ENCODE measurements around the gene PRRX1.

PRRX1 gene

GRCh38 chr1:170716835-170717429 lies 53.0 kb downstream of the PRRX1 start (continued):
- TF ChIP-seq ZNF335 (tag by site-specific recombination; conservative IDR thresholded peaks at IDR 0.05) (no peak), GLI4 (tag by site-specific recombination; IDR thresholded peaks at IDR 0.05) (no peak), GLIS1 (tag by site-specific recombination; IDR thresholded peaks at IDR 0.05) (no peak), ZBTB20 (tag by site-specific recombination; IDR thresholded peaks at IDR 0.05) (no peak), ZFP37 (tag by site-specific recombination; IDR thresholded peaks at IDR 0.05) (no peak), ZNF175 (tag by site-specific recombination; IDR thresholded peaks at IDR 0.05) (no peak)

GRCh38 chr1:170720661-170721060 lies 56.7 kb downstream of the PRRX1 start:
- CTCF ChIA-PET = interaction anchor here (0.9 kb wide), 1 partner anchor 51 kb away, joined by 3 read pairs; no protein-coding TSS in a partner anchor
- TF ChIP-seq KLF10 (tag by site-specific recombination; IDR thresholded peaks at IDR 0.05) (no peak), ZNF394 (tag by site-specific recombination; IDR thresholded peaks at IDR 0.05; ENCODE audit: borderline replicate concordance) (no peak), PRDM6 (tag by site-specific recombination; IDR thresholded peaks at IDR 0.05) (no peak), KLF1 (tag by site-specific recombination; IDR thresholded peaks at IDR 0.05) (no peak), ZNF600 (tag by site-specific recombination; IDR thresholded peaks at IDR 0.05) (no peak), ZNF473 (tag by site-specific recombination; IDR thresholded peaks at IDR 0.05) (no peak)
- Histone ChIP-seq H3K4me3 (ENCODE audit: low read depth, low read length) (no peak overlapping the region), H3K27ac (ENCODE audit: extremely low read depth, low read depth, low read length) (no peak overlapping the region), H3K9me3 (ENCODE audit: control insufficient read depth, insufficient read depth, low read depth, low read length) (no peaks in the 10 kb centered on the region), H3K4me1 (ENCODE audit: control insufficient read depth, insufficient read depth, low read length) (no peaks in the 10 kb centered on the region), H3K36me3 (ENCODE audit: control insufficient read depth in 2 of 2, insufficient read depth in 1 of 2, low read length in 2 of 2) (no peaks in the 10 kb centered on the region)
- POLR2A ChIA-PET = no interaction called here

- Histone ChIP-seq H3K36me3 (ENCODE audit: control insufficient read depth in 2 of 2, insufficient read depth in 1 of 2, low read length in 2 of 2) (no peaks in the 10 kb centered on the region), H3K9me3 (ENCODE audit: control insufficient read depth, insufficient read depth, low read depth, low read length) (no peaks in the 10 kb centered on the region), H3K4me3 (ENCODE audit: low read depth, low read length) (no peak overlapping the region), H3K27ac (ENCODE audit: extremely low read depth, low read depth, low read length) (no peak overlapping the region), H3K4me1 (ENCODE audit: control insufficient read depth, insufficient read depth, low read length) (no peaks in the 10 kb centered on the region)
- no peak for TF ChIP-seq ZNF155 (tag by site-specific recombination; IDR thresholded peaks at IDR 0.05)
- ChIA-PET CTCF (no interaction called here), POLR2A (no interaction called here)
Measured at GRCh38 chr1:170721621-170722020, 57.7 kb downstream of the PRRX1 start.

GRCh38 chr1:170723518-170723917 lies 59.6 kb downstream of the PRRX1 start:
- Histone ChIP-seq H3K27ac (ENCODE audit: extremely low read depth, low read depth, low read length) (no peak overlapping the region), H3K4me3 (ENCODE audit: low read depth, low read length) (no peak overlapping the region), H3K4me1 (ENCODE audit: control insufficient read depth, insufficient read depth, low read length) (no peaks in the 10 kb centered on the region), H3K9me3 (ENCODE audit: control insufficient read depth, insufficient read depth, low read depth, low read length) (no peaks in the 10 kb centered on the region), H3K36me3 (ENCODE audit: control insufficient read depth in 2 of 2, insufficient read depth in 1 of 2, low read length in 2 of 2) (no peaks in the 10 kb centered on the region)
- ChIA-PET POLR2A (no interaction called here), CTCF (interaction anchor here (1.0 kb wide), 1 partner anchor 32 kb away, joined by 3 read pairs; no protein-coding TSS in a partner anchor)
- TF ChIP-seq ZNF704 (tag by site-specific recombination; IDR thresholded peaks at IDR 0.05) (no peak), ZBTB1 (tag by site-specific recombination; IDR thresholded peaks at IDR 0.05) (no peak), ZNF433 (tag by site-specific recombination; IDR thresholded peaks at IDR 0.05; ENCODE audit: low read depth) (no peak), ZNF174 (tag by site-specific recombination; IDR thresholded peaks at IDR 0.05) (no peak), MEIS1 (CRISPR knock-in tag; IDR thresholded peaks at IDR 0.05; ENCODE audit: borderline replicate concordance) (no peak), KLF16 (tag by site-specific recombination; IDR thresholded peaks at IDR 0.05) (no peak), ZBTB7A (tag by site-specific recombination; IDR thresholded peaks at IDR 0.05; ENCODE audit: low read depth) (no peak), ZNF146 (tag by site-specific recombination; IDR thresholded peaks at IDR 0.05) (no peak), ZNF670 (tag by site-specific recombination; IDR thresholded peaks at IDR 0.05; ENCODE audit: low read depth) (no peak), ZBTB20 (tag by site-specific recombination; IDR thresholded peaks at IDR 0.05) (no peak), ZNF596 (tag by site-specific recombination; IDR thresholded peaks at IDR 0.05) (no peak), ZNF398 (tag by site-specific recombination; IDR thresholded peaks at IDR 0.05) (no peak), GLI2 (tag by site-specific recombination; IDR thresholded peaks at IDR 0.05; ENCODE audit: borderline replicate concordance, low read depth) (no peak), ZNF580 (tag by site-specific recombination; IDR thresholded peaks at IDR 0.05) (no peak), WT1 (tag by site-specific recombination; IDR thresholded peaks at IDR 0.05) (no peak)
